ENCODE data around the gene SNX19. TPM values are rescaled to one million over a fixed set of nuclear protein-coding genes. Genes with fewer than 3 reads are reported as not detected.

The SNX19 gene
- total RNA-seq, 4 donors from 2014 or later, result 119 to 164 (median 145) TPM

GRCh38 chr11:130825561-130825960 lies 90.7 kb downstream of the SNX19 start:
- H3K27me3 ChIP-seq, result no peaks in the 10 kb centered on the region
- H3K27ac ChIP-seq, result no peak overlapping the region
- no peaks in the 10 kb centered on the region for H3K36me3 ChIP-seq
- H3K4me1 ChIP-seq, result no peaks in the 10 kb centered on the region
- no peak overlapping the region for H3K4me3 ChIP-seq
- DNase-seq, result no peak
- TF ChIP-seq CTCF (IDR thresholded peaks at IDR 0.05) (no peak), POLR2A (IDR thresholded peaks at IDR 0.05) (no peak)
- H3K9me3 ChIP-seq, result no peaks in the 10 kb centered on the region

Data from Peyer's patch (tissue), 4 donors.